Skeletal muscle tissue (tissue), 4 donors: Measurements from ENCODE around the gene DNLZ. TPM values are rescaled to one million over a fixed set of nuclear protein-coding genes. Genes with fewer than 3 reads are reported as not detected.
"Not testable (repeated sequence)": the region's sequence is repeated elsewhere in the genome, so short reads cannot be mapped to it uniquely, and the experiment has no call there.

Source experiments
- H3K27ac ChIP-seq: one replicate; pipeline ENCODE4 v1.7.0; 2013; ENCODE audit warnings: mild to moderate bottlenecking, low read depth, low read length, inconsistent platforms
- H3K27me3 ChIP-seq, 3 donors: one replicate each; pipeline ENCODE4 v1.7.0; 2013; ENCODE audit warnings: low read length in 3 of 3; ENCODE audit not compliant: control insufficient read depth in 3 of 3, insufficient read depth in 3 of 3
- H3K36me3 ChIP-seq, 3 donors: one replicate each; pipeline ENCODE4 v1.7.0; 2013; ENCODE audit warnings: low read length in 3 of 3; ENCODE audit not compliant: control insufficient read depth in 3 of 3, insufficient read depth in 3 of 3
- H3K4me1 ChIP-seq, 3 donors: one replicate each; pipeline ENCODE4 v1.7.0; 2013; ENCODE audit warnings: low read length in 3 of 3, mild to moderate bottlenecking in 3 of 3; ENCODE audit not compliant: control insufficient read depth in 3 of 3, insufficient read depth in 3 of 3
- H3K4me3 ChIP-seq, 3 donors: one replicate each; pipeline ENCODE4 v1.7.0; 2013; ENCODE audit warnings: low read length in 3 of 3
- H3K9ac ChIP-seq, 3 donors: one replicate each; pipeline ENCODE4 v1.7.0; 2013; ENCODE audit warnings: low read length in 3 of 3, mild to moderate bottlenecking in 3 of 3, moderate library complexity in 2 of 3, low read depth in 1 of 3
- H3K9me3 ChIP-seq, 3 donors: one replicate each; pipeline ENCODE4 v1.7.0; 2013; ENCODE audit warnings: low read length in 3 of 3; ENCODE audit not compliant: control insufficient read depth in 3 of 3
- total RNA-seq: library from RNA; depleted of rRNA; stranded (reverse); fragments of >200 nt; gene quantifications from one replicate; pipeline ENCODE4 v1.2.3, GENCODE V29; 2014
- donor health status: Osteomylitis.

The DNLZ gene
- total RNA-seq, 1 donor from 2014 or later = 5.2 TPM

GRCh38 chr9:136322756-136323330, 40.7 kb downstream of the DNLZ start:
- Histone ChIP-seq H3K9me3 (peaks cover 0 to 2% (median 0%) of the 10 kb centered on the region in 3 donors), H3K4me1 (peaks cover 5 to 8% (median 6%) of the 10 kb centered on the region in 3 donors), H3K9ac (no peak overlapping the region), H3K27me3 (peaks cover 14 to 52% (median 24%) of the 10 kb centered on the region in 3 donors), H3K4me3 (no peak overlapping the region), H3K36me3 (no peaks in the 10 kb centered on the region), H3K27ac (no peak overlapping the region)

GRCh38 chr9:136321561-136321960, 42.0 kb downstream of the DNLZ start:
- H3K27ac ChIP-seq = no peak overlapping the region
- H3K4me3 ChIP-seq = no peak overlapping the region
- H3K4me1 ChIP-seq = peaks cover 0 to 2% (median 2%) of the 10 kb centered on the region in 3 donors
- H3K9ac ChIP-seq = no peak overlapping the region
- peaks cover 0 to 2% (median 0%) of the 10 kb centered on the region in 3 donors for H3K9me3 ChIP-seq
- peaks cover 14 to 47% (median 24%) of the 10 kb centered on the region in 3 donors for H3K27me3 ChIP-seq
- no peaks in the 10 kb centered on the region for H3K36me3 ChIP-seq

GRCh38 chr9:136320972-136321371, 42.6 kb downstream of the DNLZ start:
- H3K4me1 ChIP-seq, H3K27ac ChIP-seq, H3K9ac ChIP-seq, H3K9me3 ChIP-seq, H3K4me3 ChIP-seq, H3K36me3 ChIP-seq: not testable (repeated sequence)
- peaks cover 13 to 42% (median 24%) of the 10 kb centered on the region in 3 donors for H3K27me3 ChIP-seq

- H3K4me3 ChIP-seq, H3K9ac ChIP-seq, H3K27ac ChIP-seq, H3K9me3 ChIP-seq, H3K4me1 ChIP-seq, H3K36me3 ChIP-seq: not testable (repeated sequence)
- H3K27me3 ChIP-seq = peaks cover 4 to 32% (median 17%) of the 10 kb centered on the region in 3 donors
Observed at GRCh38 chr9:136319955-136320354, 43.6 kb downstream of the DNLZ start.

GRCh38 chr9:136319244-136319643, 44.3 kb downstream of the DNLZ start:
- H3K27ac ChIP-seq, H3K9ac ChIP-seq: not testable (repeated sequence)

GRCh38 chr9:136318776-136319241, 44.7 kb downstream of the DNLZ start:
- Histone ChIP-seq H3K4me3 (no peak overlapping the region), H3K36me3 (no peaks in the 10 kb centered on the region), H3K4me1 (no peaks in the 10 kb centered on the region), H3K9me3 (peaks cover 0 to 4% (median 2%) of the 10 kb centered on the region in 3 donors), H3K27ac (no peak overlapping the region), H3K9ac (no peak overlapping the region), H3K27me3 (peaks cover 4 to 21% (median 14%) of the 10 kb centered on the region in 3 donors)

More at GRCh38 chr9:136319244-136319643, 44.3 kb downstream of the DNLZ start:
- H3K4me3 ChIP-seq, H3K36me3 ChIP-seq, H3K4me1 ChIP-seq, H3K9me3 ChIP-seq: not testable (repeated sequence)
- H3K27me3 ChIP-seq = peaks cover 4 to 25% (median 17%) of the 10 kb centered on the region in 3 donors

GRCh38 chr9:136318111-136318775, 45.3 kb downstream of the DNLZ start:
- no peaks in the 10 kb centered on the region for H3K36me3 ChIP-seq
- H3K9me3 ChIP-seq = peaks cover 0 to 4% (median 2%) of the 10 kb centered on the region in 3 donors
- no peaks in the 10 kb centered on the region for H3K4me1 ChIP-seq
- peaks cover 0 to 17% (median 14%) of the 10 kb centered on the region in 3 donors for H3K27me3 ChIP-seq
- no peak overlapping the region for H3K27ac ChIP-seq
- no peak overlapping the region for H3K9ac ChIP-seq
- no peak overlapping the region for H3K4me3 ChIP-seq

- peaks cover 0 to 16% (median 12%) of the 10 kb centered on the region in 3 donors for H3K27me3 ChIP-seq
- no peak overlapping the region for H3K9ac ChIP-seq
- peaks cover 0 to 4% (median 2%) of the 10 kb centered on the region in 3 donors for H3K9me3 ChIP-seq
- H3K36me3 ChIP-seq = no peaks in the 10 kb centered on the region
- no peaks in the 10 kb centered on the region for H3K4me1 ChIP-seq
- H3K4me3 ChIP-seq = no peak overlapping the region
- no peak overlapping the region for H3K27ac ChIP-seq
Observed at GRCh38 chr9:136317695-136318094, 45.8 kb downstream of the DNLZ start.

GRCh38 chr9:136316896-136317676, 46.5 kb downstream of the DNLZ start:
- H3K4me3 ChIP-seq = no peak overlapping the region
- no peaks in the 10 kb centered on the region for H3K4me1 ChIP-seq
- H3K27me3 ChIP-seq = peaks cover 0 to 11% (median 8%) of the 10 kb centered on the region in 3 donors
- H3K9ac ChIP-seq = no peak overlapping the region
- no peak overlapping the region for H3K27ac ChIP-seq
- no peaks in the 10 kb centered on the region for H3K36me3 ChIP-seq
- peaks cover 0 to 4% (median 2%) of the 10 kb centered on the region in 3 donors for H3K9me3 ChIP-seq
